GM12878 (cell line): ENCODE measurements around the gene POU5F1. TPM values are rescaled to one million over a fixed set of nuclear protein-coding genes. Genes with fewer than 3 reads are reported as not detected.
A peak's percentile ranks its signal among the peaks of the same experiment; 100 is the strongest.

Experiments
- ASH2L ChIP-seq: fragments of 300-600, 200-600 bp; sonication (generic); IDR thresholded peaks from 2 replicates; pipeline ENCODE4 v1.6.1; 2017; ENCODE audit warnings: low read depth, mild to moderate bottlenecking, borderline replicate concordance
- ATF7 ChIP-seq: fragments of 450-650 bp; IDR thresholded peaks from 2 replicates; pipeline ENCODE4 v1.6.1; 2016; ENCODE audit warnings: low read depth, mild to moderate bottlenecking
- BHLHE40 ChIP-seq, 2 experiments: fragments of 450-650 bp in 1 of 2; IDR thresholded peaks; 2 replicates each; pipeline ENCODE4 v1.6.1; 2011 to 2017; ENCODE audit warnings: low read depth in 2 of 2, borderline replicate concordance in 1 of 2, improper control_type of control experiment in 1 of 2, low read length in 1 of 2, mild to moderate bottlenecking in 1 of 2
- BMI1 ChIP-seq: fragments of 450-650 bp; IDR thresholded peaks from 2 replicates; pipeline ENCODE4 v1.6.1; 2016; ENCODE audit warnings: mild to moderate bottlenecking, moderate library complexity, borderline replicate concordance
- CBFB ChIP-seq: IDR thresholded peaks from 2 replicates; pipeline ENCODE4 v1.6.1; 2016; ENCODE audit warnings: antibody characterized with exemption, low read depth
- CEBPB ChIP-seq, 2 experiments: fragments of 150-350 bp in 1 of 2; IDR thresholded peaks; 2 replicates each; pipeline ENCODE4 v1.6.1; 2012 to 2014; ENCODE audit warnings: low read depth in 2 of 2, low read length in 2 of 2, borderline replicate concordance in 1 of 2, inconsistent platforms in 1 of 2
- CHD2 ChIP-seq: IDR thresholded peaks from 2 replicates; pipeline ENCODE4 v1.6.1; 2011; ENCODE audit warnings: low read depth, low read length, improper control_type of control experiment, borderline replicate concordance
- CHD4 ChIP-seq: fragments of 200-600 bp; sonication (generic); IDR thresholded peaks from 2 replicates; pipeline ENCODE4 v1.6.1; 2016; ENCODE audit warnings: mild to moderate bottlenecking
- EP300 ChIP-seq, 2 experiments: fragments of 150-350 bp in 1 of 2; IDR thresholded peaks; 2 replicates each; pipeline ENCODE4 v1.6.1; 2011 to 2012; ENCODE audit warnings: low read depth in 2 of 2, low read length in 2 of 2, borderline replicate concordance in 1 of 2, improper control_type of control experiment in 1 of 2, inconsistent platforms in 1 of 2; ENCODE audit not compliant: control insufficient read depth in 1 of 2
- GABPA ChIP-seq: IDR thresholded peaks from 2 replicates; pipeline ENCODE4 v1.6.1; 2014; ENCODE audit warnings: antibody characterized with exemption, low read depth, mild to moderate bottlenecking, inconsistent platforms
- NR2C1 ChIP-seq: fragments of 450-650 bp; IDR thresholded peaks from 2 replicates; pipeline ENCODE4 v1.6.1; 2017; ENCODE audit warnings: antibody characterized with exemption, mild to moderate bottlenecking, moderate library complexity
- PAX5 ChIP-seq: IDR thresholded peaks from 2 replicates; pipeline ENCODE4 v1.6.1; 2011; ENCODE audit warnings: low read depth, low read length, borderline replicate concordance
- POLR2A ChIP-seq: IDR thresholded peaks from 2 replicates; pipeline ENCODE4 v1.6.1; 2011; ENCODE audit warnings: low read depth, mild to moderate bottlenecking, low read length
- POLR2AphosphoS5 ChIP-seq: IDR thresholded peaks from 2 replicates; pipeline ENCODE4 v1.6.1; 2011; ENCODE audit warnings: mild to moderate bottlenecking, low read length, inconsistent platforms
- RAD21 ChIP-seq: IDR thresholded peaks from 2 replicates; pipeline ENCODE4 v1.6.1; 2011; ENCODE audit warnings: mild to moderate bottlenecking, low read depth, low read length, moderate library complexity; ENCODE audit not compliant: insufficient read depth
- SPI1 ChIP-seq: IDR thresholded peaks from 2 replicates; pipeline ENCODE4 v1.6.1; 2011; ENCODE audit warnings: low read depth, mild to moderate bottlenecking, low read length, moderate library complexity, borderline replicate concordance; ENCODE audit not compliant: insufficient read depth
- TARDBP ChIP-seq: IDR thresholded peaks from 2 replicates; pipeline ENCODE4 v1.6.1; 2016; ENCODE audit warnings: borderline replicate concordance
- YY1 ChIP-seq: IDR thresholded peaks from 2 replicates; pipeline ENCODE4 v1.6.1; 2011; ENCODE audit warnings: low read depth, mild to moderate bottlenecking, low read length
- ZNF384 ChIP-seq: IDR thresholded peaks from 2 replicates; pipeline ENCODE4 v1.6.1; 2012; ENCODE audit warnings: low read depth, mild to moderate bottlenecking, low read length, improper control_type of control experiment, borderline replicate concordance
- polyA plus RNA-seq, 11 experiments: library from polyadenylated mRNA; depleted of rRNA in 4 of 11; unstranded in 6 of 11; stranded (reverse) in 5 of 11; fragments of >200 nt; fragmentation: Nextera tagmentation in 4 of 11; fragmentation: Illumina TruSeq in 1 of 11; extraction: Ambion mirVana in 4 of 11; extraction: Trizol in 1 of 11; gene quantifications; 1 replicate in 1 of 11; 2 replicates in 10 of 11; pipeline versions ENCODE4 v1.2.1 to v1.2.3, GENCODE V29; 2011 to 2016; ENCODE audit warnings: inconsistent platforms in 2 of 11, missing spikeins in 2 of 11, low read depth in 1 of 11
- total RNA-seq, 4 experiments: library from RNA; depleted of rRNA in 3 of 4; stranded (reverse); fragments of >200 nt in 3 of 4; fragmentation: Illumina TruSeq in 1 of 4; extraction: Trizol in 1 of 4; gene quantifications; 2 replicates each; pipeline versions ENCODE4 v1.2.1 to v1.2.3, GENCODE V29; 2013 to 2021
- TF ChIP-seq, protein P1 (sequence below): fragments of 450-650 bp; IDR thresholded peaks from 2 replicates; pipeline ENCODE4 v1.6.1; 2016; ENCODE audit warnings: mild to moderate bottlenecking
- TF ChIP-seq, protein P2 (sequence below): IDR thresholded peaks from 2 replicates; pipeline ENCODE4 v1.6.1; 2012; ENCODE audit warnings: low read depth, low read length, improper control_type of control experiment
- TF ChIP-seq, protein P3 (sequence below): fragments of 450-650 bp; formaldehyde crosslinking; IDR thresholded peaks from 2 replicates; pipeline ENCODE4 v1.5.0; 2022; ENCODE audit warnings: mild to moderate bottlenecking, missing genetic modification characterization
- TF ChIP-seq, protein P4 (sequence below), 3 experiments: IDR thresholded peaks in 2 of 3; conservative IDR thresholded peaks in 1 of 3; 2 replicates each; pipeline ENCODE4 v1.5.1; 2011; ENCODE audit warnings: low read depth in 3 of 3, low read length in 3 of 3, mild to moderate bottlenecking in 3 of 3, control low read depth in 2 of 3, moderate library complexity in 2 of 3, inconsistent platforms in 1 of 3, mixed read lengths in 1 of 3; ENCODE audit not compliant: control insufficient read depth in 2 of 3, insufficient read depth in 1 of 3; ENCODE audit errors: extremely low read depth in 1 of 3

The POU5F1 gene
- total and polyA plus RNA-seq, 10 of the 15 experiments (the other 5 are each of a cell fraction or from before 2014, with no cell fraction given): 1.4 to 5.5 (median 3.2) TPM

DNA sequence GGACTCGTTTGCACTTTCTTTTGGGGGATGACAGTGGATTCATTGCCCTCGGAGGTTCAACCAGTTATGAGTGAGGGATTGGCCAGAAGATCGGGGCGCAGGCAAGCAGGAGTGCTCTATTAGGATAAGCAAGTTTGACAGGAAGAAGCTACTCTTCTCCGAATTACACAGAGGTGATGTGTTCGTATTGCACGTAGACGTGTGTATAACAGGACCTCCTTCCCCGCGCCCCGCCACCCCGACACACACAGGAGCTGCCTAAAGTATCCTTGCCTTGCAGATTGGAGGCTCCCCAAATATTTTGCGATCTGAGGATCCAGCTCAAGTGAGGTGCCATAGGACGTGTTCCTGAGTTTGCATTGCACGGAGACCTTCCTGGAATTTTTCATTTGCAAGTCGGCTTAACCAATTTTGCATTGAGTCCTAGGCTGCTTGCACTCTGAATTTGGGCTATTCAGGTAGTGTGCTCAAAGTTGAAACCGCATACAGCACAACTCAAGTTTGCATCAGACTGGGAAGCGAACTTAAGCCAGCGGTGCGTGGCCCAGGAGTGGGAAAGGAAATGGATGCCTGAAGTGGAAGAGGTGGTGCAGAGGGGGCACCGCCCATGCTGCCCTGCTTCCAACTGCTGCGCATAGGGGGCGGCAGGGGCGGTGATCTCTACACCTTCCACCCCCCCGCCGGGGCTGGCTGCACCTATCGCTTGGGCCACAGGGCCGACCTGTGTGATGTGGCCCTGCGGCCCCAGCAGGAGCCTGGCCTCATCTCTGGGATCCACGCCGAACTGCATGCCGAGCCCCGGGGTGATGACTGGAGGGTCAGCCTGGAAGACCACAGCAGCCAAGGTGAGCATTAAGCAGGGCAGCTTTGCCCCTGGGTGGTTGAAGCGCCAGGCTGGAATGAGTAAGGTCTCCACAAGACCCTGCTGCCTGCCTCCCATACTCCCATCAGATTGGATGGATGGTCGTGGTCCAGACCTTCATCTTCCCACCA lies 11.3 kb downstream of the POU5F1 start (continued):
- TF ChIP-seq, protein P1, sequence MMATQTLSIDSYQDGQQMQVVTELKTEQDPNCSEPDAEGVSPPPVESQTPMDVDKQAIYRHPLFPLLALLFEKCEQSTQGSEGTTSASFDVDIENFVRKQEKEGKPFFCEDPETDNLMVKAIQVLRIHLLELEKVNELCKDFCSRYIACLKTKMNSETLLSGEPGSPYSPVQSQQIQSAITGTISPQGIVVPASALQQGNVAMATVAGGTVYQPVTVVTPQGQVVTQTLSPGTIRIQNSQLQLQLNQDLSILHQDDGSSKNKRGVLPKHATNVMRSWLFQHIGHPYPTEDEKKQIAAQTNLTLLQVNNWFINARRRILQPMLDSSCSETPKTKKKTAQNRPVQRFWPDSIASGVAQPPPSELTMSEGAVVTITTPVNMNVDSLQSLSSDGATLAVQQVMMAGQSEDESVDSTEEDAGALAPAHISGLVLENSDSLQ: no peak
- no peak for TF ChIP-seq GABPA
- no peak for TF ChIP-seq BHLHE40 (IDR thresholded peaks at IDR 0.05; ENCODE audit: borderline replicate concordance in 1 of 2, low read depth in 2 of 2, low read length in 1 of 2)
- TF ChIP-seq CBFB: no peak
- 0 out of 2 replicates have a peak, but pooled peaks have one; percentile 42 for TF ChIP-seq TARDBP
- no peak for TF ChIP-seq ASH2L
- TF ChIP-seq POLR2AphosphoS5: no peak
- TF ChIP-seq, protein P2, sequence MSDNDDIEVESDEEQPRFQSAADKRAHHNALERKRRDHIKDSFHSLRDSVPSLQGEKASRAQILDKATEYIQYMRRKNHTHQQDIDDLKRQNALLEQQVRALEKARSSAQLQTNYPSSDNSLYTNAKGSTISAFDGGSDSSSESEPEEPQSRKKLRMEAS: no peak
- no peak for TF ChIP-seq NR2C1
- no peak for TF ChIP-seq ATF7
- TF ChIP-seq BMI1: no peak
- TF ChIP-seq, protein P3, sequence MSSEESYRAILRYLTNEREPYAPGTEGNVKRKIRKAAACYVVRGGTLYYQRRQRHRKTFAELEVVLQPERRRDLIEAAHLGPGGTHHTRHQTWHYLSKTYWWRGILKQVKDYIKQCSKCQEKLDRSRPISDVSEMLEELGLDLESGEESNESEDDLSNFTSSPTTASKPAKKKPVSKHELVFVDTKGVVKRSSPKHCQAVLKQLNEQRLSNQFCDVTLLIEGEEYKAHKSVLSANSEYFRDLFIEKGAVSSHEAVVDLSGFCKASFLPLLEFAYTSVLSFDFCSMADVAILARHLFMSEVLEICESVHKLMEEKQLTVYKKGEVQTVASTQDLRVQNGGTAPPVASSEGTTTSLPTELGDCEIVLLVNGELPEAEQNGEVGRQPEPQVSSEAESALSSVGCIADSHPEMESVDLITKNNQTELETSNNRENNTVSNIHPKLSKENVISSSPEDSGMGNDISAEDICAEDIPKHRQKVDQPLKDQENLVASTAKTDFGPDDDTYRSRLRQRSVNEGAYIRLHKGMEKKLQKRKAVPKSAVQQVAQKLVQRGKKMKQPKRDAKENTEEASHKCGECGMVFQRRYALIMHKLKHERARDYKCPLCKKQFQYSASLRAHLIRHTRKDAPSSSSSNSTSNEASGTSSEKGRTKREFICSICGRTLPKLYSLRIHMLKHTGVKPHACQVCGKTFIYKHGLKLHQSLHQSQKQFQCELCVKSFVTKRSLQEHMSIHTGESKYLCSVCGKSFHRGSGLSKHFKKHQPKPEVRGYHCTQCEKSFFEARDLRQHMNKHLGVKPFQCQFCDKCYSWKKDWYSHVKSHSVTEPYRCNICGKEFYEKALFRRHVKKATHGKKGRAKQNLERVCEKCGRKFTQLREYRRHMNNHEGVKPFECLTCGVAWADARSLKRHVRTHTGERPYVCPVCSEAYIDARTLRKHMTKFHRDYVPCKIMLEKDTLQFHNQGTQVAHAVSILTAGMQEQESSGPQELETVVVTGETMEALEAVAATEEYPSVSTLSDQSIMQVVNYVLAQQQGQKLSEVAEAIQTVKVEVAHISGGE: no peak
- TF ChIP-seq YY1: 0 out of 2 replicates have a peak, but pooled peaks have one; percentile 36
- no peak for TF ChIP-seq EP300 (IDR thresholded peaks at IDR 0.05; ENCODE audit: borderline replicate concordance in 1 of 2, control insufficient read depth in 1 of 2, low read depth in 2 of 2, low read length in 2 of 2)
- TF ChIP-seq CEBPB (IDR thresholded peaks at IDR 0.05; ENCODE audit: borderline replicate concordance in 1 of 2, low read depth in 2 of 2, low read length in 2 of 2): no peak
- no peak for TF ChIP-seq ZNF384
- peak; percentile 52; the same call in 1 of the 2 replicates for TF ChIP-seq PAX5
- TF ChIP-seq RAD21: no peak
- TF ChIP-seq CHD4: no peak
- no peak for TF ChIP-seq SPI1
- peak; percentile 41; the same call in 1 of the 2 replicates for TF ChIP-seq POLR2A
- TF ChIP-seq CHD2: no peak
- TF ChIP-seq, protein P4, sequence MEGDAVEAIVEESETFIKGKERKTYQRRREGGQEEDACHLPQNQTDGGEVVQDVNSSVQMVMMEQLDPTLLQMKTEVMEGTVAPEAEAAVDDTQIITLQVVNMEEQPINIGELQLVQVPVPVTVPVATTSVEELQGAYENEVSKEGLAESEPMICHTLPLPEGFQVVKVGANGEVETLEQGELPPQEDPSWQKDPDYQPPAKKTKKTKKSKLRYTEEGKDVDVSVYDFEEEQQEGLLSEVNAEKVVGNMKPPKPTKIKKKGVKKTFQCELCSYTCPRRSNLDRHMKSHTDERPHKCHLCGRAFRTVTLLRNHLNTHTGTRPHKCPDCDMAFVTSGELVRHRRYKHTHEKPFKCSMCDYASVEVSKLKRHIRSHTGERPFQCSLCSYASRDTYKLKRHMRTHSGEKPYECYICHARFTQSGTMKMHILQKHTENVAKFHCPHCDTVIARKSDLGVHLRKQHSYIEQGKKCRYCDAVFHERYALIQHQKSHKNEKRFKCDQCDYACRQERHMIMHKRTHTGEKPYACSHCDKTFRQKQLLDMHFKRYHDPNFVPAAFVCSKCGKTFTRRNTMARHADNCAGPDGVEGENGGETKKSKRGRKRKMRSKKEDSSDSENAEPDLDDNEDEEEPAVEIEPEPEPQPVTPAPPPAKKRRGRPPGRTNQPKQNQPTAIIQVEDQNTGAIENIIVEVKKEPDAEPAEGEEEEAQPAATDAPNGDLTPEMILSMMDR (IDR thresholded peaks at IDR 0.05 in 2 of 3, conservative IDR thresholded peaks at IDR 0.05 in 1 of 3; ENCODE audit: control insufficient read depth in 2 of 3, extremely low read depth in 1 of 3, insufficient read depth in 1 of 3, low read depth in 3 of 3, low read length in 3 of 3): peak in 2 of 3 experiments; percentile 30 to 32; a peak in 2 of 6 replicates
